Measurements from ENCODE around the gene TCF12. TPM values are rescaled to one million over a fixed set of nuclear protein-coding genes. Genes with fewer than 3 reads are reported as not detected.
"Not testable (repeated sequence)": the region's sequence is repeated elsewhere in the genome, so short reads cannot be mapped to it uniquely, and the experiment has no call there.

TCF12 gene
- total RNA-seq, 4 donors from 2014 or later = 105 to 446 (median 180) TPM

- 89 to 98% methylated on average over 1 of the region's 1 CpG for WGBS, 2 donors (ENCODE audit: low coverage in 1 of 2)
- Histone ChIP-seq H3K4me1 (peaks cover 0 to 12% (median 2%) of the 10 kb centered on the region in 4 donors), H3K27ac (no peak overlapping the region)
Measured at GRCh38 chr15:57097246-57097645, 178.8 kb downstream of the TCF12 start.

GRCh38 chr15:57097919-57098543 lies 179.6 kb downstream of the TCF12 start:
- H3K4me1 ChIP-seq = peaks cover 0 to 12% (median 5%) of the 10 kb centered on the region in 4 donors
- H3K27ac ChIP-seq; intact Hi-C loops (cut with DNase I; ENCODE audit: low total_unique reads); H3K9me3 ChIP-seq; DNase-seq; in situ Hi-C loops (cut with MboI; ENCODE audit: low pct_ligation_motif_present in 1 of 4, low pct_unique_long_range_greater_than_20kb in 1 of 4, low sequenced_read_pairs in 3 of 4); H3K36me3 ChIP-seq; H3K4me3 ChIP-seq; H3K27me3 ChIP-seq: not testable (repeated sequence)
- WGBS, 2 donors (ENCODE audit: low coverage in 1 of 2) = 80 to 84% methylated on average over 3 to 4 of the region's 4 CpGs

More at GRCh38 chr15:57097246-57097645, 178.8 kb downstream of the TCF12 start:
- no peak for DNase-seq
- in situ Hi-C loops (cut with MboI; ENCODE audit: low pct_ligation_motif_present in 1 of 4, low pct_unique_long_range_greater_than_20kb in 1 of 4, low sequenced_read_pairs in 3 of 4) = no loop called here
- Histone ChIP-seq H3K27me3 (no peaks in the 10 kb centered on the region), H3K9me3 (no peaks in the 10 kb centered on the region), H3K4me3 (no peak overlapping the region), H3K36me3 (peaks cover 0 to 7% (median 0%) of the 10 kb centered on the region in 4 donors)
- TF ChIP-seq CTCF (IDR thresholded peaks at IDR 0.05) = no peak
- TF ChIP-seq POLR2AphosphoS5 (IDR thresholded peaks at IDR 0.05) = no peak
- intact Hi-C loops (cut with DNase I; ENCODE audit: low total_unique reads) = no loop called here

GRCh38 chr15:57098896-57099295 lies 180.5 kb downstream of the TCF12 start:
- no peak for DNase-seq
- Histone ChIP-seq H3K4me1 (peaks cover 0 to 12% (median 5%) of the 10 kb centered on the region in 4 donors), H3K9me3 (no peaks in the 10 kb centered on the region), H3K27ac (no peak overlapping the region), H3K27me3 (no peaks in the 10 kb centered on the region), H3K4me3 (no peak overlapping the region), H3K36me3 (no peaks in the 10 kb centered on the region)
- in situ Hi-C loops (cut with MboI; ENCODE audit: low pct_ligation_motif_present in 1 of 4, low pct_unique_long_range_greater_than_20kb in 1 of 4, low sequenced_read_pairs in 3 of 4) (no loop called here), intact Hi-C loops (cut with DNase I; ENCODE audit: low total_unique reads) (no loop called here)
- 84 to 100% methylated on average over 2 of the region's 2 CpGs for WGBS, 2 donors (ENCODE audit: low coverage in 1 of 2)
- TF ChIP-seq EP300 (IDR thresholded peaks at IDR 0.05; ENCODE audit: low read depth) (no peak), CTCF (IDR thresholded peaks at IDR 0.05) (no peak), POLR2AphosphoS5 (IDR thresholded peaks at IDR 0.05) (no peak), POLR2A (IDR thresholded peaks at IDR 0.05) (no peak)

- Histone ChIP-seq H3K9me3 (no peaks in the 10 kb centered on the region), H3K27ac (peak overlapping the region in 1 of 4 donors; percentile 6), H3K36me3 (no peaks in the 10 kb centered on the region), H3K4me3 (no peak overlapping the region), H3K4me1 (peaks cover 0 to 12% (median 5%) of the 10 kb centered on the region in 4 donors), H3K27me3 (no peaks in the 10 kb centered on the region)
- in situ Hi-C loops (cut with MboI; ENCODE audit: low pct_ligation_motif_present in 1 of 4, low pct_unique_long_range_greater_than_20kb in 1 of 4, low sequenced_read_pairs in 3 of 4) = no loop called here
- intact Hi-C loops (cut with DNase I; ENCODE audit: low total_unique reads) = no loop called here
- TF ChIP-seq EP300 (IDR thresholded peaks at IDR 0.05; ENCODE audit: low read depth) (no peak), POLR2A (IDR thresholded peaks at IDR 0.05) (no peak), CTCF (IDR thresholded peaks at IDR 0.05) (no peak), POLR2AphosphoS5 (IDR thresholded peaks at IDR 0.05) (no peak)
- no peak for DNase-seq
- 82 to 88% methylated on average over 4 of the region's 4 CpGs for WGBS, 2 donors (ENCODE audit: low coverage in 1 of 2)
Measured at GRCh38 chr15:57100136-57100539, 181.7 kb downstream of the TCF12 start.

- Histone ChIP-seq H3K36me3 (no peaks in the 10 kb centered on the region), H3K9me3 (no peaks in the 10 kb centered on the region), H3K4me1 (peaks cover 0 to 12% (median 5%) of the 10 kb centered on the region in 4 donors), H3K4me3 (no peak overlapping the region), H3K27me3 (no peaks in the 10 kb centered on the region), H3K27ac (no peak overlapping the region)
- no peak for TF ChIP-seq EP300 (IDR thresholded peaks at IDR 0.05; ENCODE audit: low read depth)
- TF ChIP-seq CTCF (IDR thresholded peaks at IDR 0.05) = no peak
- no peak for TF ChIP-seq POLR2AphosphoS5 (IDR thresholded peaks at IDR 0.05)
- TF ChIP-seq POLR2A (IDR thresholded peaks at IDR 0.05) = no peak
- in situ Hi-C loops (cut with MboI; ENCODE audit: low pct_ligation_motif_present in 1 of 4, low pct_unique_long_range_greater_than_20kb in 1 of 4, low sequenced_read_pairs in 3 of 4) (no loop called here), intact Hi-C loops (cut with DNase I; ENCODE audit: low total_unique reads) (no loop called here)
- DNase-seq = no peak
- WGBS, 2 donors (ENCODE audit: low coverage in 1 of 2) = 77 to 83% methylated on average over 5 of the region's 5 CpGs
Measured at GRCh38 chr15:57102858-57103257, 184.4 kb downstream of the TCF12 start.

Data from transverse colon (tissue), 4 donors.